Naive thymus-derived CD4-positive, alpha-beta T cell (primary cell): ENCODE results near the gene PTPRN2. TPM values are rescaled to one million over a fixed set of nuclear protein-coding genes. Genes with fewer than 3 reads are reported as not detected.

ENCODE experiments used
- ATAC-seq: fragments of 150-1000 bp; cut with Tn5 transposase; 2 replicates; pipeline ENCODE4 v1.10.0; 2021; ENCODE audit warnings: mild to moderate bottlenecking, moderate library complexity
- CTCF ChIA-PET: fragments of 350-600 bp; sonication (Branson Sonifier 250); formaldehyde crosslinking; loops from one replicate; lab custom pipeline; 2021; ENCODE audit warnings: antibody characterized with exemption; lab: Charles Lee
- POLR2A ChIA-PET: fragments of 350-600 bp; sonication (Branson Sonifier 250); formaldehyde crosslinking; loops from one replicate; lab custom pipeline; 2021; ENCODE audit warnings: antibody characterized with exemption, inconsistent platforms; lab: Charles Lee
- DNase-seq, 9 donors: peaks; one replicate each; pipeline versions ENCODE4 v3.0.0 to v3.0.0-alpha.2; 2020 to 2022; ENCODE audit warnings: mixed read lengths in 1 of 9
- H3K27ac ChIP-seq: one replicate; pipeline ENCODE4 v1.7.0; 2013; ENCODE audit warnings: mild to moderate bottlenecking, low read depth, low read length, moderate library complexity
- H3K27me3 ChIP-seq, 2 donors: one replicate each; pipeline ENCODE4 v1.7.0; 2013; ENCODE audit warnings: low read length in 2 of 2, mild to moderate bottlenecking in 2 of 2, moderate library complexity in 2 of 2; ENCODE audit not compliant: control insufficient read depth in 2 of 2, insufficient read depth in 2 of 2
- H3K36me3 ChIP-seq, 3 experiments: 1 replicate in 2 of 3; 2 replicates in 1 of 3; pipeline ENCODE4 v1.7.0; 2013; ENCODE audit warnings: low read length in 3 of 3, mild to moderate bottlenecking in 3 of 3, moderate library complexity in 1 of 3; ENCODE audit not compliant: insufficient read depth in 3 of 3, control insufficient read depth in 2 of 3
- H3K4me1 ChIP-seq, 2 donors: one replicate each; pipeline ENCODE4 v1.7.0; 2013; ENCODE audit warnings: low read length in 2 of 2, mild to moderate bottlenecking in 2 of 2, moderate library complexity in 1 of 2; ENCODE audit not compliant: control insufficient read depth in 2 of 2, insufficient read depth in 2 of 2
- H3K4me3 ChIP-seq: 2 replicates; pipeline ENCODE4 v1.7.0; 2013; ENCODE audit warnings: mild to moderate bottlenecking, low read length
- H3K9me3 ChIP-seq, 3 experiments: 1 replicate in 2 of 3; 2 replicates in 1 of 3; pipeline ENCODE4 v1.7.0; 2013; ENCODE audit warnings: low read length in 3 of 3; ENCODE audit not compliant: control insufficient read depth in 2 of 3
- H3K27ac Mint-ChIP-seq, 9 donors: one replicate each; pipeline ENCODE4 v1.8.0; 2020 to 2022; ENCODE audit warnings: mixed read lengths in 9 of 9, mild to moderate bottlenecking in 8 of 9, moderate library complexity in 5 of 9, inconsistent platforms in 2 of 9
- H3K27me3 Mint-ChIP-seq, 5 donors: one replicate each; pipeline ENCODE4 v1.8.0; 2021 to 2022; ENCODE audit warnings: mixed read lengths in 5 of 5, mild to moderate bottlenecking in 1 of 5
- H3K36me3 Mint-ChIP-seq, 5 donors: one replicate each; pipeline ENCODE4 v1.8.0; 2020 to 2022; ENCODE audit warnings: mixed read lengths in 5 of 5, mild to moderate bottlenecking in 3 of 5, inconsistent platforms in 1 of 5
- H3K4me1 Mint-ChIP-seq, 7 donors: one replicate each; pipeline ENCODE4 v1.8.0; 2020 to 2022; ENCODE audit warnings: mixed read lengths in 7 of 7, mild to moderate bottlenecking in 3 of 7, inconsistent platforms in 1 of 7
- H3K4me3 Mint-ChIP-seq, 10 donors: one replicate each; pipeline ENCODE4 v1.8.0; 2020 to 2022; ENCODE audit warnings: mild to moderate bottlenecking in 10 of 10, mixed read lengths in 10 of 10, moderate library complexity in 6 of 10, inconsistent platforms in 2 of 10
- H3K9me3 Mint-ChIP-seq, 11 donors: one replicate each; pipeline ENCODE4 v1.8.0; 2020 to 2022; ENCODE audit warnings: mixed read lengths in 11 of 11, mild to moderate bottlenecking in 4 of 11, inconsistent platforms in 1 of 11, moderate library complexity in 1 of 11
- intact Hi-C, 2 donors: fragments of 100-400 bp; cut with micrococcal nuclease; formaldehyde crosslinking; loops; one replicate each; pipeline ENCODE4 v1.15.1; 2023
- polyA plus RNA-seq, 2 donors: library from polyadenylated mRNA; unstranded; fragments of 300-500 nt; fragmentation: Illumina TruSeq; gene quantifications; one replicate each; pipeline ENCODE4 v1.2.3, GENCODE V29; 2021
- total RNA-seq, 6 experiments: library from RNA in 5 of 6; stranded (reverse) in 5 of 6; gene quantifications; 1 replicate in 5 of 6; 2 replicates in 1 of 6; pipeline ENCODE4 v1.2.3 and lab custom pipeline; 2021 to 2026

Gene PTPRN2
- total and polyA plus RNA-seq, 7 experiments from 2014 or later, result 0.58 to 2.3 (median 1.4) TPM

DNA sequence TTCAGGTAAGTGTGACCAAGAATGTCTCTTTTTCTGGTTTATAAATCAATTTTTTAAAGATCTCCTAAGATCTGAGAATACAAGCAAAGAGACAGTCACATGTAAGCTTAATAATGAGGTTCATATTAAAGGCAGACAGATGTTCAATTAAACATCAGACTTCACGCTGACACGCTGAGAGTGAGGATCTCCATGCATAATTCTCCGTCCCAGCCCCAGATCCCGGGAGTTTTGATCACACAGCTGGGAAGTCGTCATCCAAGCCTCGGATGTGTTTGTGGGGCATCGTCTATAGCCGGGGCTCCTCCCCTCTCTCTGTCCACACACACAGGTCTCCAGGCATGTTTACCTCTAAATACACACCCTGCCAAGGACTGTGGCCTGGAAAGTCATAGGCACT is 223.2 kb downstream of the PTPRN2 start:
- no peaks in the 10 kb centered on the region for H3K4me1 ChIP-seq
- Mint-ChIP-seq H3K9me3 (peaks cover 0 to 8% (median 0%) of the 10 kb centered on the region in 11 donors), H3K4me1 (no peaks in the 10 kb centered on the region), H3K36me3 (peaks cover 0 to 2% (median 0%) of the 10 kb centered on the region in 5 donors), H3K4me3 (no peak overlapping the region), H3K27me3 (peaks cover 0 to 9% (median 0%) of the 10 kb centered on the region in 5 donors), H3K27ac (no peak overlapping the region)
- ATAC-seq (no peak), DNase-seq (no peak)
- no peaks in the 10 kb centered on the region for H3K36me3 ChIP-seq
- ChIA-PET POLR2A (no interaction called here), CTCF (no interaction called here)
- no peak overlapping the region for H3K4me3 ChIP-seq
- H3K9me3 ChIP-seq, result no peaks in the 10 kb centered on the region
- no peaks in the 10 kb centered on the region for H3K27me3 ChIP-seq
- no peak overlapping the region for H3K27ac ChIP-seq
- intact Hi-C loops, result no loop called here

DNA sequence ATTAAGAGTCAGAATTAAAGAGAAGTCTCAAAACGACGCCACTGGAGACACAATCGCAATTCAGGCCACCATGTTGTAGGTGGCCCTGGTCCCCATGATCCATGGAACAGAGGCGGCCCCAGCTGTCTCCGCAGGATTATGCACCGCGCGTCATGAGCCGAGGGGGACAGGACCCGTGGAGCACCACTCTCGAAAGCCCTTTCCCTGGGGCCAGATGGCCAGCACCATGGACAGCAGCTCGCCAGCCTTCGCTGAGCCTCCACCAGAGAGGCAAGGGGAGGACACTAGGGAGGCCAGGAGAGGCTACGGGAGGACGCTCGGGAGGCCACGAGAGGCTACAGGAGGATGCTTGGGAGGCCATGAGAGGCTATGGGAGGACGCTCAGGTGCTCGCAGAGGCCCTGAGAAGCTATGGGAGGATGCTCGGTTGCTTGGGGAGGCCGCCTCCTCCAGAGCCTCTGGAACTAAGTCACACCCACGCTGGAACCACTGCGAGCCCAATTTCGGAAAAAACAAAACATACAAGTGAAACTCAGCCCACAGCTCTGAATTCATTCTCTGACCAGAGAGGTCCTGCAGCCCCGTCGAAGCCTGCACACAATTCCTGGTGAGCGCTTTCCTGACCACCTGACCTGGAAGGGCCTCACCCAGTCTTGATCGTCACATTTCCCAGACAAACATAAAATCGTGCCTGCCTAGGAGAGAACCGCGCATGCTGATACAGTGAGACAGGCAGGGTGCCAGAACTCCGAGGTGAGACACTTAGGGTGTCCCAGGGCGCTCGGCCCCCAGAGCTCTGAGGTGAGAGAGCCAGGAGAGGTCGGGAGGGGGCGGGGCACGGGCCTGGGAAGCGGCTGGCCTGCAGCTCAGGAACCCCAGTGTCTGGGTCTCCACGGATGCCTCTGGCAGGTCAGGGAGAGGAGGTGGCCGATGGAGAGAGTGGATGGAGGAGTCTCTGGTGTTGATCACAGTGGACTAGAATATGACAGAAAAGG is 224.4 kb downstream of the PTPRN2 start:
- CTCF ChIA-PET, result no interaction called here

DNA sequence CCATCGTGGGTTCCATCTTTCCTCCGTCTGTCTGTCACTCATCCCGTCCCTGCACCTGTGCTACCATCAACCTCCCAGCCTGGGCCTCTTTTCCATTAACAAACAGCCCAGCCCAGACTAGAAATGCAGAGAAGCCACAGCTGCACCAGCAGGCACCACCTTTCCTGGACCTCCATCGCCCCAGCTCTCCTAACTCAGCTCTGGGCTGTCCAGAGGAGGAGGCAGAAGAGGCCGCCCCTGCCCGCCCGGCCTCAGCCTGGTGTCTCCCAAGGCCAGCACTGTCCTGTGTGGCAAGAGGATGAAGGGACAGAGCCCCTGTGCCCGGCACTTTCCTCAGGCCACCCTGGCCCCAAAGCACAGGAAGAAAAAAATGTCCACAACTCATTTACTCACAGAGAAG is 225.6 kb downstream of the PTPRN2 start:
- Mint-ChIP-seq H3K27me3 (peaks cover 0 to 17% (median under 1%) of the 10 kb centered on the region in 5 donors), H3K4me3 (no peak overlapping the region), H3K36me3 (peaks cover 0 to 2% (median 0%) of the 10 kb centered on the region in 5 donors), H3K9me3 (peaks cover 0 to 8% (median 0%) of the 10 kb centered on the region in 11 donors), H3K27ac (no peak overlapping the region), H3K4me1 (no peaks in the 10 kb centered on the region)
- Histone ChIP-seq H3K4me3 (no peak overlapping the region), H3K36me3 (no peaks in the 10 kb centered on the region), H3K9me3 (no peaks in the 10 kb centered on the region), H3K27ac (no peak overlapping the region), H3K27me3 (no peaks in the 10 kb centered on the region), H3K4me1 (no peaks in the 10 kb centered on the region)
- CTCF ChIA-PET, result no interaction called here
- DNase-seq (no peak), ATAC-seq (no peak)
- POLR2A ChIA-PET, result no interaction called here
- intact Hi-C loops, result no loop called here

More for the DNA sequence above, 224.4 kb downstream of the PTPRN2 start:
- Mint-ChIP-seq H3K27me3 (peaks cover 0 to 12% (median 0%) of the 10 kb centered on the region in 5 donors), H3K4me1 (no peaks in the 10 kb centered on the region), H3K4me3 (no peak overlapping the region), H3K36me3 (peaks cover 0 to 2% (median 0%) of the 10 kb centered on the region in 5 donors), H3K9me3 (peaks cover 0 to 8% (median 0%) of the 10 kb centered on the region in 11 donors), H3K27ac (no peak overlapping the region)
- intact Hi-C loops, result no loop called here
- DNase-seq (no peak), ATAC-seq (no peak)
- Histone ChIP-seq H3K27me3 (no peaks in the 10 kb centered on the region), H3K27ac (no peak overlapping the region), H3K36me3 (no peaks in the 10 kb centered on the region), H3K4me3 (no peak overlapping the region), H3K4me1 (no peaks in the 10 kb centered on the region), H3K9me3 (no peaks in the 10 kb centered on the region)
- POLR2A ChIA-PET, result no interaction called here

DNA sequence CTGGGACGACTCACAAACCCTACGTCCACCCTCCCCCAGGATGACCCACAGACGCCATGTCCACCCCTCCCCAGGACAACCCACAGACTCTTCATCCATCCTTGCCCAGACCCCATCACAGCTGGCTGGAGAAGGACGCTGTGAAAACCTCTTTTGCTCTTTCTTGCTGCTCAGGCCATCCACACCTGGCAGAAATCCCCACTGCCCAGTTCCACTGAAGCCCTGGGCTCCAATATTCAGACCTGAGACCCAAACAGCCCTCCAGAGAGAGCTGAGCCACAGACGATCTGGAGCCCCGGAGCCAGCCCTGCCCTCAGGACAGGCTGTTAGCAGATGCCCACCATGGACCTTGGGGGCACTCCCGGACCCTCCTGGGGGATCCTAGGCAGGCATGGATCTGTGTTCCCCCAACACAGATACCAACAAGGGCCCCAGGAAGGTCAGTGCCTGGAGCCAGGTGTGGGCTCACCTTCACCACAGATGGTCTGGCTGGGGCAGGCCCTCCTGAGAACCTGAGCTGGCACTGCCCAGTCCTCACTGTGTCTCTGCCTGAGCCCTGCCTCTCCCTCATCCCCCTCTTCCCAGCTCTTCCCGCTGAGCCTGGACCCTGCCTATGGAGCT is 226.2 kb downstream of the PTPRN2 start:
- Mint-ChIP-seq H3K4me3 (no peak overlapping the region), H3K4me1 (no peaks in the 10 kb centered on the region), H3K27ac (no peak overlapping the region), H3K27me3 (peaks cover 0 to 18% (median 6%) of the 10 kb centered on the region in 5 donors), H3K9me3 (peaks cover 0 to 10% (median 1%) of the 10 kb centered on the region in 11 donors), H3K36me3 (peaks cover 0 to 2% (median 0%) of the 10 kb centered on the region in 5 donors)
- Histone ChIP-seq H3K4me1 (no peaks in the 10 kb centered on the region), H3K27me3 (no peaks in the 10 kb centered on the region), H3K4me3 (no peak overlapping the region), H3K9me3 (no peaks in the 10 kb centered on the region), H3K27ac (no peak overlapping the region), H3K36me3 (no peaks in the 10 kb centered on the region)
- CTCF ChIA-PET, result no interaction called here
- DNase-seq, result no peak
- intact Hi-C loops, result no loop called here
- POLR2A ChIA-PET, result no interaction called here
- ATAC-seq, result peak; percentile 18

DNA sequence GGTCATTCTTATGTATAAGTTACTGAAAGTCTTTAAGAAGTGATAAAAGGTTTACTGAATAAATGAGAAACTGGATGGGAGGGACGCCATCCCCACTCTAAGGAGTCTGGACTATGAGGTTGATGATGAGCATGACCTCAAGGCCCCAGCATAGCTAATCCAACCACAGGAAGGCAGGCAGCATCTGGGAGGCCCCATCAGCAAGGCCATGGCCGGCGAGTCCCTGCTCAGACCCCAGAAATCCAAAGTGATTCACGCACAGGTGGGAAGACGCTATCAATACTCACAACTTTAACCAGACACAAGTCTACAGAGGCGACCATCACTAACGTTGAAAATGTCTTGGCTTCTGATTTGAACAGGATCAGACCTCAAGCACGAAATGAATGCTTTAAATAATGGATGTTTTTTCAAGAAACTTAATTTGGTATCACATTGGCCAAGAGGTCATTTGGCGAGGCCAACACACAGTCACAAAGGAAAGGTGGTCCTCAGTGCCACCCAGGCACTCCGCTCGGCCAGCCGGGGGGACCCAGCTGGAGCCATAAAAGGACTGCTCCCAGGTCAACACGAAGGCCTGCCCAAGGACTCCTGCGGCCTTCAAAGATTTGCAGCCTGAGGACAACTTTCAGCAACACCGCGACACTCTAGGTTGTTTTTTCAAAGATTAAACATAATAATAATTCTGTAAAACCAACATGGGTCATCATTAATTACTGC is 228.5 kb downstream of the PTPRN2 start:
- peaks cover 0 to 25% (median 14%) of the 10 kb centered on the region in 5 donors for H3K27me3 Mint-ChIP-seq
- no peak overlapping the region for H3K27ac Mint-ChIP-seq
- Histone ChIP-seq H3K4me3 (no peak overlapping the region), H3K4me1 (no peaks in the 10 kb centered on the region), H3K27me3 (no peaks in the 10 kb centered on the region), H3K9me3 (no peaks in the 10 kb centered on the region), H3K36me3 (no peaks in the 10 kb centered on the region), H3K27ac (no peak overlapping the region)
- no peak overlapping the region for H3K4me3 Mint-ChIP-seq
- H3K9me3 Mint-ChIP-seq, result peaks cover 0 to 26% (median 11%) of the 10 kb centered on the region in 11 donors
- DNase-seq (no peak), ATAC-seq (no peak)
- intact Hi-C loops, result no loop called here
- H3K4me1 Mint-ChIP-seq, result no peaks in the 10 kb centered on the region
- ChIA-PET POLR2A (no interaction called here), CTCF (no interaction called here)
- H3K36me3 Mint-ChIP-seq, result peaks cover 0 to 10% (median 0%) of the 10 kb centered on the region in 5 donors

DNA sequence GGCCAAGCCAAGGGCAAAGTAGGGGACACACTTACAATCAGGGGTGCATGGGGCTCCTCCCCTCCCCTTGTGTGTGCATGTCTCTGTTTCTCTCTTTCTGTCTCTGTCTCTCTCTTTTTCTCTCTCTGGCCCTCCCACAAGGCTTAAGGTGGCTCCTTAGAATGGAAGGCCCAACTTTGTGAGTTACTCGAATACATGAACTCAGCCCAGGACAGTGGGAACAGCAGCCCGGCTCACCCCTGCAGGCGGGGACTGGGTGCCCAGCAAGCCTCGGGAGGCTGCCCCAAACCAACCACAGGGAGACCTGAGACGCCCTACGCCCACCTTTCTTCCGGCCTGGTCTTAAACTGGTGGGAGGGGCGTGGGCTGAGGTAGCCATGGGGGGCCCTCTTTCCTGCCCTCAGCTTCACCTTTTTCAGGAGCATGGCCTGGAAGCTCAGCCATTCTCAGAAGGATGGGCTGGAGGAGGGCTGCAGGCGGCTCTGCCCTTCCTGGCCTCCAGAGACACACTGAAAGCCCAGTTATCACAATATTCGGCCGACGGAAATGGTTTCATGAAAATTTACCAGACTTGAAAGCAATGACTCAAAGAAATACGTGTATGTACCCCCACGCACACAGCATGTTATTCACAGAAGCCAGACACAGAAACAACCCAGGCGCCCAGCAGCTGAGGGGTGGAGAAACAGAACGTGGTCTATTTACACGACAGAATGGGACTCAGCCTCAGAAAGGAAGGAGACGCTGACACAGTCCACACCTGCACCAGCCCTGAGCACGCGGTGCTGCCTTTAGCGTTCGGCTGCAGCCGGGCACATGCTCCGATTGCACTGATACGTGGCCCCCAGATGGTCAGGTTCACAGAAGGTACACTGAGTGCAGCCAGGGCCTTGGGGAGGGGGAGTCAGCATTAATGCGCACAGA is 229.5 kb downstream of the PTPRN2 start:
- H3K27ac Mint-ChIP-seq, result no peak overlapping the region
- POLR2A ChIA-PET, result no interaction called here
- H3K4me1 Mint-ChIP-seq, result no peaks in the 10 kb centered on the region
- Histone ChIP-seq H3K4me1 (no peaks in the 10 kb centered on the region), H3K27ac (no peak overlapping the region), H3K27me3 (no peaks in the 10 kb centered on the region), H3K9me3 (no peaks in the 10 kb centered on the region), H3K4me3 (no peak overlapping the region), H3K36me3 (no peaks in the 10 kb centered on the region)
- no peak for DNase-seq
- H3K4me3 Mint-ChIP-seq, result no peak overlapping the region
- no peak for ATAC-seq
- H3K36me3 Mint-ChIP-seq, result peaks cover 0 to 13% (median 0%) of the 10 kb centered on the region in 5 donors
- peaks cover 0 to 28% (median 18%) of the 10 kb centered on the region in 5 donors for H3K27me3 Mint-ChIP-seq
- intact Hi-C loops, result no loop called here
- CTCF ChIA-PET, result no interaction called here
- H3K9me3 Mint-ChIP-seq, result peaks cover 0 to 35% (median 15%) of the 10 kb centered on the region in 11 donors
